ENCODE results near the gene EIF4G2. TPM values are rescaled to one million over a fixed set of nuclear protein-coding genes. Genes with fewer than 3 reads are reported as not detected.

The EIF4G2 gene
- polyA plus RNA-seq, 1 donor from 2014 or later, result 1,004 TPM

DNA sequence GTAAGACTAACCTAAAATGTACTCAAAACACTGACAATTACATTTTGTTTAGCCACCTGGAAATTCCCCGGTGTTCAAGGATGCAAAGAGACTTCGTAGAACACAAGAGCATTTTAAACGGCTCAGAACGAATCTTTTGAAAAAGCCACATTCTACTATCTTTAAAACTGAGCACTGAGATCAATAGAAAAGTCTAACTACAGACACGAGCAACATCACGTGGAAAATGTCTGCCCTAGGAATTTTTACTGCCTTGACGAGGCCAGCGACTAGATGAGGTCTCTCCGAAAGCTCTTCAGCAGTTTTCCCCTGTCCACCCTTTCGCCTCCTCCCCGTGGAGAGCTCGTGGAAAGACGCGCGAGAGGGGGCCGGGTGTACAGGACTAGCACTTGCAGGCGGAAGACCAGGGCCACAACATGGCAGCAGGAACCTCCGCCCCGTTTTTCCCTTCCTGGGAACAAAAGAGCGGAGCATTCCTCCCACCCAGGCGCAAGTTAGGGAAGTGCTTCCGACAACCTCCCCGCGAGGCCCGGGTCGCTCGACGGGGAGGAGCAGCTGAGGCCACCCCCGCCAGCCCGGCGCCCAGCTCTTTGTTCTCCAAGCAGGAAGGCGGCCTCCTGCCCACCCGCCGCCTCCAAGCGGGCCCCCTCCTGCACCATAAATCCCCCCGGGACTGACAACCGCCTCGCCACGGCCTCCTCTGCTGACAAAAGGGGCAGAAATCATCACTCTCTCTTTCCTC is 1.1 kb downstream of the EIF4G2 start:
- peaks cover 4% of the 10 kb centered on the region for H4K20me1 ChIP-seq (ENCODE audit: insufficient read depth)
- TF ChIP-seq TAF1 (IDR thresholded peaks at IDR 0.05; ENCODE audit: low read depth), result no peak
- TF ChIP-seq SMC3 (conservative IDR thresholded peaks at IDR 0.05; ENCODE audit: poor library complexity), result no peak
- peak; percentile 85 for TF ChIP-seq MXI1 (conservative IDR thresholded peaks at IDR 0.05; ENCODE audit: poor library complexity, severe bottlenecking)
- TF ChIP-seq POLR2AphosphoS5 (IDR thresholded peaks at IDR 0.05), result peak; percentile 41
- no peaks in the 10 kb centered on the region for H3K9me3 ChIP-seq (ENCODE audit: low read length)
- peak overlapping the region; percentile 68 for H2AFZ ChIP-seq (ENCODE audit: low read depth, low read length)
- H3K9ac ChIP-seq (ENCODE audit: low read length), result peak overlapping the region; percentile 100
- H3K27ac ChIP-seq (ENCODE audit: low read length), result peak overlapping the region; percentile 100
- H3K4me3 ChIP-seq (ENCODE audit: low read length), result peak overlapping the region; percentile 97
- H3K27me3 ChIP-seq (ENCODE audit: insufficient read depth, low read depth, low read length), result no peaks in the 10 kb centered on the region
- peak overlapping the region; percentile 100 for H3K4me2 ChIP-seq (ENCODE audit: low read length)
- peaks cover 28% of the 10 kb centered on the region for H3F3A ChIP-seq (ENCODE audit: insufficient read depth, low read length, poor library complexity, severe bottlenecking)
- peaks cover 27% of the 10 kb centered on the region for H3K36me3 ChIP-seq (ENCODE audit: insufficient read depth, low read length)
- H3K79me2 ChIP-seq (replicated peaks; ENCODE audit: insufficient read depth, low read length), result peaks cover 76% of the 10 kb centered on the region
- no peaks in the 10 kb centered on the region for H3K9me2 ChIP-seq (ENCODE audit: insufficient read depth, low read length)

DNA sequence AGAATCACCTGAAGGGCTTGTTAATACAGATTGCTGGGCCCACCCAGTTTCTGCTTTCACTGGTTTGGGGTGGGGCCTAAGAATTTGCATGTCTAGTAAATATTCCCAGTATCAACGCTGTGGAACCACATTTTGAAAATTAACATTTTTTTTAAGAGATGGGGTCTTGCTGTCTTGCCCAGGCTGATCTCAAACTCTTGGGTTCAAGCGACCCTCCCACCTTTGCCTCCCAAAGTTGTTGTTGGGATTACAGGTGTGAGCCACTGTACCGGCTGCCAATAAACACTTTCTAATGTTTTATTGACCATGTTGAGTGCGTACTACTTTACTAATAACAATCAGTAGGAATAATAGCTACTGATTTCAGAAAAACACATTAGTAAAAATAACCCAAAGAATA is 2.5 kb downstream of the EIF4G2 start:
- Histone ChIP-seq H3K79me2 (replicated peaks; ENCODE audit: insufficient read depth, low read length) (peaks cover 83% of the 10 kb centered on the region), H4K20me1 (ENCODE audit: insufficient read depth) (peaks cover 4% of the 10 kb centered on the region), H3K4me2 (ENCODE audit: low read length) (peak overlapping the region; percentile 100), H2AFZ (ENCODE audit: low read depth, low read length) (no peak overlapping the region), H3K36me3 (ENCODE audit: insufficient read depth, low read length) (peaks cover 38% of the 10 kb centered on the region), H3K9me2 (ENCODE audit: insufficient read depth, low read length) (no peaks in the 10 kb centered on the region), H3K27me3 (ENCODE audit: insufficient read depth, low read depth, low read length) (no peaks in the 10 kb centered on the region), H3K9me3 (ENCODE audit: low read length) (no peaks in the 10 kb centered on the region), H3K4me3 (ENCODE audit: low read length) (peak overlapping the region; percentile 97), H3K27ac (ENCODE audit: low read length) (no peak overlapping the region), H3F3A (ENCODE audit: insufficient read depth, low read length, poor library complexity, severe bottlenecking) (peaks cover 28% of the 10 kb centered on the region), H3K9ac (ENCODE audit: low read length) (no peak overlapping the region)
- no peak for TF ChIP-seq TAF1 (IDR thresholded peaks at IDR 0.05; ENCODE audit: low read depth)
- TF ChIP-seq SMC3 (conservative IDR thresholded peaks at IDR 0.05; ENCODE audit: poor library complexity), result no peak
- no peak for TF ChIP-seq POLR2AphosphoS5 (IDR thresholded peaks at IDR 0.05)
- no peak for TF ChIP-seq EP300 (conservative IDR thresholded peaks at IDR 0.05; ENCODE audit: poor library complexity, severe bottlenecking)
- TF ChIP-seq, protein P1, sequence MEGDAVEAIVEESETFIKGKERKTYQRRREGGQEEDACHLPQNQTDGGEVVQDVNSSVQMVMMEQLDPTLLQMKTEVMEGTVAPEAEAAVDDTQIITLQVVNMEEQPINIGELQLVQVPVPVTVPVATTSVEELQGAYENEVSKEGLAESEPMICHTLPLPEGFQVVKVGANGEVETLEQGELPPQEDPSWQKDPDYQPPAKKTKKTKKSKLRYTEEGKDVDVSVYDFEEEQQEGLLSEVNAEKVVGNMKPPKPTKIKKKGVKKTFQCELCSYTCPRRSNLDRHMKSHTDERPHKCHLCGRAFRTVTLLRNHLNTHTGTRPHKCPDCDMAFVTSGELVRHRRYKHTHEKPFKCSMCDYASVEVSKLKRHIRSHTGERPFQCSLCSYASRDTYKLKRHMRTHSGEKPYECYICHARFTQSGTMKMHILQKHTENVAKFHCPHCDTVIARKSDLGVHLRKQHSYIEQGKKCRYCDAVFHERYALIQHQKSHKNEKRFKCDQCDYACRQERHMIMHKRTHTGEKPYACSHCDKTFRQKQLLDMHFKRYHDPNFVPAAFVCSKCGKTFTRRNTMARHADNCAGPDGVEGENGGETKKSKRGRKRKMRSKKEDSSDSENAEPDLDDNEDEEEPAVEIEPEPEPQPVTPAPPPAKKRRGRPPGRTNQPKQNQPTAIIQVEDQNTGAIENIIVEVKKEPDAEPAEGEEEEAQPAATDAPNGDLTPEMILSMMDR (IDR thresholded peaks at IDR 0.05; ENCODE audit: poor library complexity, severe bottlenecking), result no peak
- TF ChIP-seq RAD21 (conservative IDR thresholded peaks at IDR 0.05), result no peak
- no peak for TF ChIP-seq EZH2 (IDR thresholded peaks at IDR 0.05; ENCODE audit: borderline replicate concordance, insufficient read depth, low read length, poor library complexity, severe bottlenecking)

DNA sequence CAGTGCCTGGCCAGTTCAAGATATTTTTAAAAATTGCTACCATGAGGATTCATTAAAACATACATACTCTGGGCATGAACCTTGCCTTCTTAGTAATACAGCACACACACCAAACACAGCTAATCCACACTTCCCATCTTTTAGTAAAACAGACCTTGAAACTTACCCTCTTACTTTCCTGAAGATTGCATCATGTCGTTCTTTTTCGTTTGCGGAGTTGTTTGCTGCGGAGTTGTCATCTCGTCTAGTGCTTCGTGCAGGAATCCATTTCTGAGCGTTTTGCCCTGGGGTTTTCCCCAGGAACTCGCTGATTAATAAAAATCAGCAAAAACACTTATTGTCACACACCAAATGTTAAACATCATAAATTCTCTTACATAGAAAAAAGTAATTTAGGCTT is 3.0 kb downstream of the EIF4G2 start:
- no peak overlapping the region for H3K9ac ChIP-seq (ENCODE audit: low read length)
- no peaks in the 10 kb centered on the region for H3K27me3 ChIP-seq (ENCODE audit: insufficient read depth, low read depth, low read length)
- H2AFZ ChIP-seq (ENCODE audit: low read depth, low read length), result no peak overlapping the region
- H3K27ac ChIP-seq (ENCODE audit: low read length), result no peak overlapping the region
- peaks cover 42% of the 10 kb centered on the region for H3K36me3 ChIP-seq (ENCODE audit: insufficient read depth, low read length)
- peak overlapping the region; percentile 97 for H3K4me3 ChIP-seq (ENCODE audit: low read length)
- H3K4me2 ChIP-seq (ENCODE audit: low read length), result peak overlapping the region; percentile 100
- peaks cover 80% of the 10 kb centered on the region for H3K79me2 ChIP-seq (replicated peaks; ENCODE audit: insufficient read depth, low read length)
- H3K9me2 ChIP-seq (ENCODE audit: insufficient read depth, low read length), result no peaks in the 10 kb centered on the region
- no peaks in the 10 kb centered on the region for H3K9me3 ChIP-seq (ENCODE audit: low read length)
- peaks cover 4% of the 10 kb centered on the region for H4K20me1 ChIP-seq (ENCODE audit: insufficient read depth)
- TF ChIP-seq POLR2AphosphoS5 (IDR thresholded peaks at IDR 0.05), result no peak
- peaks cover 28% of the 10 kb centered on the region for H3F3A ChIP-seq (ENCODE audit: insufficient read depth, low read length, poor library complexity, severe bottlenecking)
